ENCODE measurements around the gene FBLN1. TPM values are rescaled to one million over a fixed set of nuclear protein-coding genes. Genes with fewer than 3 reads are reported as not detected.

FBLN1 gene
- total RNA-seq, 1 donor, result 0.10 TPM

GRCh38 chr22:45505991-45506747 is 3.5 kb downstream of the FBLN1 start:
- peaks cover 26% of the 10 kb centered on the region for H3K27me3 ChIP-seq (ENCODE audit: insufficient read depth, low read length)
- H3K4me3 ChIP-seq (ENCODE audit: low read length), result no peak overlapping the region
- no peaks in the 10 kb centered on the region for H3K4me1 ChIP-seq (ENCODE audit: insufficient read depth, low read length)
- H3K9me3 ChIP-seq (ENCODE audit: low read depth, low read length), result no peaks in the 10 kb centered on the region

GRCh38 chr22:45506816-45507360 is 4.2 kb downstream of the FBLN1 start:
- Histone ChIP-seq H3K4me1 (ENCODE audit: insufficient read depth, low read length) (no peaks in the 10 kb centered on the region), H3K27me3 (ENCODE audit: insufficient read depth, low read length) (peaks cover 23% of the 10 kb centered on the region), H3K4me3 (ENCODE audit: low read length) (no peak overlapping the region), H3K9me3 (ENCODE audit: low read depth, low read length) (no peaks in the 10 kb centered on the region)

- peaks cover 19% of the 10 kb centered on the region for H3K27me3 ChIP-seq (ENCODE audit: insufficient read depth, low read length)
- no peak overlapping the region for H3K4me3 ChIP-seq (ENCODE audit: low read length)
- no peaks in the 10 kb centered on the region for H3K9me3 ChIP-seq (ENCODE audit: low read depth, low read length)
- H3K4me1 ChIP-seq (ENCODE audit: insufficient read depth, low read length), result no peaks in the 10 kb centered on the region
These were observed 5.1 kb downstream of the FBLN1 start for GRCh38 chr22:45507798-45508197.

GRCh38 chr22:45508814-45509213 is 6.1 kb downstream of the FBLN1 start:
- Histone ChIP-seq H3K9me3 (ENCODE audit: low read depth, low read length) (no peaks in the 10 kb centered on the region), H3K4me1 (ENCODE audit: insufficient read depth, low read length) (no peaks in the 10 kb centered on the region), H3K27me3 (ENCODE audit: insufficient read depth, low read length) (peaks cover 11% of the 10 kb centered on the region)

GRCh38 chr22:45510376-45511232 is 7.9 kb downstream of the FBLN1 start:
- no peak overlapping the region for H3K4me3 ChIP-seq (ENCODE audit: low read length)
- no peaks in the 10 kb centered on the region for H3K4me1 ChIP-seq (ENCODE audit: insufficient read depth, low read length)
- H3K27me3 ChIP-seq (ENCODE audit: insufficient read depth, low read length), result no peaks in the 10 kb centered on the region

More at GRCh38 chr22:45508814-45509213, 6.1 kb downstream of the FBLN1 start:
- H3K4me3 ChIP-seq (ENCODE audit: low read length), result no peak overlapping the region

GRCh38 chr22:45511847-45512261 is 9.2 kb downstream of the FBLN1 start:
- no peaks in the 10 kb centered on the region for H3K9me3 ChIP-seq (ENCODE audit: low read depth, low read length)
- H3K4me1 ChIP-seq (ENCODE audit: insufficient read depth, low read length), result no peaks in the 10 kb centered on the region
- no peaks in the 10 kb centered on the region for H3K27me3 ChIP-seq (ENCODE audit: insufficient read depth, low read length)
- H3K4me3 ChIP-seq (ENCODE audit: low read length), result no peak overlapping the region

More at GRCh38 chr22:45510376-45511232, 7.9 kb downstream of the FBLN1 start:
- H3K9me3 ChIP-seq (ENCODE audit: low read depth, low read length), result no peaks in the 10 kb centered on the region

- no peaks in the 10 kb centered on the region for H3K9me3 ChIP-seq (ENCODE audit: low read depth, low read length)
- H3K4me1 ChIP-seq (ENCODE audit: insufficient read depth, low read length), result no peaks in the 10 kb centered on the region
- no peaks in the 10 kb centered on the region for H3K27me3 ChIP-seq (ENCODE audit: insufficient read depth, low read length)
- H3K4me3 ChIP-seq (ENCODE audit: low read length), result no peak overlapping the region
These were observed 9.7 kb downstream of the FBLN1 start for GRCh38 chr22:45512363-45512762.

- H3K27me3 ChIP-seq (ENCODE audit: insufficient read depth, low read length), result no peaks in the 10 kb centered on the region
- no peaks in the 10 kb centered on the region for H3K4me1 ChIP-seq (ENCODE audit: insufficient read depth, low read length)
- H3K4me3 ChIP-seq (ENCODE audit: low read length), result no peak overlapping the region
- no peaks in the 10 kb centered on the region for H3K9me3 ChIP-seq (ENCODE audit: low read depth, low read length)
These were observed 13.0 kb downstream of the FBLN1 start for GRCh38 chr22:45515676-45516075.

- no peaks in the 10 kb centered on the region for H3K4me1 ChIP-seq (ENCODE audit: insufficient read depth, low read length)
- H3K27me3 ChIP-seq (ENCODE audit: insufficient read depth, low read length), result no peaks in the 10 kb centered on the region
- H3K9me3 ChIP-seq (ENCODE audit: low read depth, low read length), result no peaks in the 10 kb centered on the region
- no peak overlapping the region for H3K4me3 ChIP-seq (ENCODE audit: low read length)
These were observed 13.5 kb downstream of the FBLN1 start for GRCh38 chr22:45516163-45516562.

GRCh38 chr22:45516923-45517675 is 14.4 kb downstream of the FBLN1 start:
- Histone ChIP-seq H3K4me1 (ENCODE audit: insufficient read depth, low read length) (no peaks in the 10 kb centered on the region), H3K4me3 (ENCODE audit: low read length) (no peak overlapping the region), H3K27me3 (ENCODE audit: insufficient read depth, low read length) (no peaks in the 10 kb centered on the region), H3K9me3 (ENCODE audit: low read depth, low read length) (no peaks in the 10 kb centered on the region)

- Histone ChIP-seq H3K4me1 (ENCODE audit: insufficient read depth, low read length) (no peaks in the 10 kb centered on the region), H3K9me3 (ENCODE audit: low read depth, low read length) (no peaks in the 10 kb centered on the region), H3K4me3 (ENCODE audit: low read length) (no peak overlapping the region), H3K27me3 (ENCODE audit: insufficient read depth, low read length) (no peaks in the 10 kb centered on the region)
These were observed 15.5 kb downstream of the FBLN1 start for GRCh38 chr22:45518136-45518535.

- H3K4me1 ChIP-seq (ENCODE audit: insufficient read depth, low read length), result no peaks in the 10 kb centered on the region
- H3K4me3 ChIP-seq (ENCODE audit: low read length), result no peak overlapping the region
- H3K9me3 ChIP-seq (ENCODE audit: low read depth, low read length), result no peaks in the 10 kb centered on the region
- no peaks in the 10 kb centered on the region for H3K27me3 ChIP-seq (ENCODE audit: insufficient read depth, low read length)
These were observed 15.9 kb downstream of the FBLN1 start for GRCh38 chr22:45518580-45518991.

GRCh38 chr22:45521178-45521577 is 18.5 kb downstream of the FBLN1 start:
- Histone ChIP-seq H3K27me3 (ENCODE audit: insufficient read depth, low read length) (no peaks in the 10 kb centered on the region), H3K4me3 (ENCODE audit: low read length) (no peak overlapping the region), H3K4me1 (ENCODE audit: insufficient read depth, low read length) (no peaks in the 10 kb centered on the region), H3K9me3 (ENCODE audit: low read depth, low read length) (no peaks in the 10 kb centered on the region)

GRCh38 chr22:45522462-45522861 is 19.8 kb downstream of the FBLN1 start:
- Histone ChIP-seq H3K4me3 (ENCODE audit: low read length) (no peak overlapping the region), H3K4me1 (ENCODE audit: insufficient read depth, low read length) (no peaks in the 10 kb centered on the region), H3K9me3 (ENCODE audit: low read depth, low read length) (no peaks in the 10 kb centered on the region), H3K27me3 (ENCODE audit: insufficient read depth, low read length) (no peaks in the 10 kb centered on the region)

- Histone ChIP-seq H3K4me3 (ENCODE audit: low read length) (no peak overlapping the region), H3K9me3 (ENCODE audit: low read depth, low read length) (no peaks in the 10 kb centered on the region), H3K27me3 (ENCODE audit: insufficient read depth, low read length) (no peaks in the 10 kb centered on the region), H3K4me1 (ENCODE audit: insufficient read depth, low read length) (no peaks in the 10 kb centered on the region)
These were observed 21.5 kb downstream of the FBLN1 start for GRCh38 chr22:45524157-45524556.

Measured in mononuclear cell (primary cell).